GM19455 (cell line): ENCODE data around the gene DISP2.

ENCODE experiments used
- ATAC-seq: cut with Tn5 transposase; IDR thresholded peaks from one replicate; pipeline ENCODE4 v1.9.1; 2021; ENCODE audit not compliant: unreplicated experiment

Gene DISP2

DNA sequence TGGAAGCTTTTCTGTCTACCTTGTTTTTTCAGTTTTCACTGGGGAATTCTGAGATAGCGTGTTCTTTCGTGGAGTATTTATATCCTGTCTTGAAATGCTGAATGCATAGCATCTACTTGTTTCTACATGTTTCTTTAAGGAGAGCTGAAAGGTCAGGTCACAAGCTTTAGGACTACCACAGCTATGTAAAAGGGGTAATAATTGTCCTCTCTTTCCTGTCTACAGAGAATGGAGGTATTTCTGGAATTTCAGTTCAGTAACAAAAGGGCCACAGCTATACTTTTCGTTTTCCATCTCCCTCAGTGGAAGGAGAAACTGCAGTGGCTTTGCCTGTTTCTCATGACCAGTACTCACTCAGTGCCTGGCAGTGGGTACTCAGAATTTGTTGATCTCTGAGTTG lies 29.8 kb upstream of the DISP2 start:
- no peak for ATAC-seq

DNA sequence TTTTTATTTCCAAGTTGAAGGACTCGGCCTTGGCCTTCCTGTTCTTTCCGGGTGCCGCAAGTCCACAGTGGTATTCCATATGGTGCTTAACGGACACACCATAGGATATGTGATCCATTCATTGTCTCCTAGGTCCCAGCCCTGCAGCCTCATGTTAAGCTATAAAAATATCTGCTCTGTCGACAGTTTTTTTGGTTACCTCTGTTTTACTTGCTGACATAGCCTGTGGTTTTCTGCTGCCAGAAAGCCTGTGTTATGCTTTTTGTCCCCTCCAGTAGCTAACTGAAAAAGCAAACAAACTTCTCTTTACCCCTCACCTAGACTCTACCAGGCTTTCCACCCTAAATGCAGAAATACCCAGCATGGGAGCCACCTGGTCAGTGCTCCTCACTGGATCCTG lies 29.3 kb upstream of the DISP2 start:
- no peak for ATAC-seq

DNA sequence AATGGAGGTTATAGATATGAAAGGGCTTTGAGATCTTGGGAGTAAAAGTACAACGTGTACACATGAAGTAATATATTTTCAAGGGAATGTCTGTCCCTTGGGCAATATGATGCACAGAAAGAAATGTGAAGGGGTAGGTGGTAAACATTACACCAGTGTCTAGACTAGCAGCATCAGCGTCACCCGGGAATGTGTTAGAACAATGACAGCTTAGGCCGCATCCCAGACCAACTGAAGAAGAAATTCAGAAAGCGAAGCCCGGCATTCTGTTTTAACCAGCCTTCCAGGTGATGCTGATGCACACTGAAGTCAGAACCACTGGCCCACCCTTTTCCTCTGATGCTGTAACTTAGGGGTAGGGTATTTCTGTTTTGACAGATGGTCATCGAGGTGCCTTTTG lies 28.2 kb upstream of the DISP2 start:
- no peak for ATAC-seq

- no peak for ATAC-seq
Observed at GRCh38 chr15:40330368-40330836, 27.6 kb upstream of the DISP2 start.

DNA sequence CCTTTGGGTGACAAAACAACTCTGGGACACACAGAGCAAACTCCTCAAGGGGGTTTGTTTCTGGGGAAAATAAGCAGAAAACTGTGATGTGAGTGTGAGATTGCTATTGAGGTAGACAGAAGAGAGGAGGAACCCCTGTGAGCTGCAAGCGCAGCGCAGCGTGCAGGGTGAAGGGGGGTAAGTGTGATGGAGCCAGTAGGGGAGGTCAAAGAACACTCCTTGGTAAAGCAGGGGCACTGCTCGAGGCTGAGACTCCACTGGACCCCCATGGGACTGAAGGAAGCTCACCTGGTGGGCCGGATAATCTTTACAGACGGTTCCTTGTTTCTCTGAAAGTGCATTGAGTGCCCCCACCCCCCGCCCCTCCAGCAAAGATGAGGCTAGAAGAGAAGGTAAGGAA lies 27.0 kb upstream of the DISP2 start:
- no peak for ATAC-seq

DNA sequence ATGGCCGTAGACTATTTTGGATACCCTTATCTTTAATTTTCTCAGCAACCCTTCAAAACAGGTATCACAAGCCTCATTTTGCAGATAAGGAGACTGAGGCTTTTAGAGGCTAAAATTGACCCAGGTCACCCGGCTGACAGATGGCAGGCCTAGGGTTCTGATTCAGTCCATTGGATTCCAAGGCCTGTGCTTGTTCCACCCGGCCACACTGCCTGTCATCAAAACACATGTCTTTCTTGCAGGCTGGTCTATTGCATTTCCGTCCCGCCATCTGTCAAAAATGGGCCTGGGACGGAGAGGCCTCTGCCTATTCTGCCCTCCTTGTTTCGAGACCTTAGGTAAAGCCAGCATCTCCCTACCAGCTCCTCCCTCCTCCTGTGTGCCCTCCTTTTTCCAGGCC lies 26.4 kb upstream of the DISP2 start:
- ATAC-seq: no peak

GRCh38 chr15:40332113-40332781 lies 25.8 kb upstream of the DISP2 start:
- ATAC-seq: no peak

DNA sequence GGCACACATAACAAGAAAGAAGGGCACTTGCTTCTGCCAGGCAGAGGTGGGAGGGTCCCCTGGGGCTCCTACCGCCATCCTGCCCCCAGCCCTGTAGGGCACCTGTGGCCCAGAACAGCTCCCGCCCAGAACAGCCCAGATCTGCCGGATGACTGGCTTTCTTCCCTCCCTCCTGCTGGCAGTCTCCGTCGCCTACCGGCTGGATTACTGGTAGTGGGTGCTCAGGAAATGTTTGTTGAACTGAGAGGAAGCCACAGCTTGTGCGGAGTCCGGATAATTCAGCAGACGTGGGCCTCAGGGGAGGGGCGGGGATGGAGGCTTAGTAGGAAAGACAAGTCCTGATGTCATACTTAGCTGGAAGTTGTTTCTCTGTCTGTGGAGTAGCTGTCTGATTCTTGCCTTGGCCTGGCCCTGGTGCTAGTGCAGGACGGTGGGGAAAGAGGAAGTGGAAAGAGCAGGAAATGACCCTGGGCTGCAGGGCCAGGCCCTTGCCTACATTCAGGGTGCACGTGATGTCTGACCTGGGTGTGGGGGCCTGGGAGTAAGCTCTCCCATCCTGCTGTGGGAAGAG lies 24.0 kb upstream of the DISP2 start:
- no peak for ATAC-seq

GRCh38 chr15:40334541-40334940 lies 23.5 kb upstream of the DISP2 start:
- ATAC-seq: no peak

- no peak for ATAC-seq
Observed at GRCh38 chr15:40334941-40335795, 22.9 kb upstream of the DISP2 start.

GRCh38 chr15:40335938-40336743 lies 21.9 kb upstream of the DISP2 start:
- no peak for ATAC-seq

GRCh38 chr15:40336744-40337122 lies 21.3 kb upstream of the DISP2 start:
- ATAC-seq: no peak

DNA sequence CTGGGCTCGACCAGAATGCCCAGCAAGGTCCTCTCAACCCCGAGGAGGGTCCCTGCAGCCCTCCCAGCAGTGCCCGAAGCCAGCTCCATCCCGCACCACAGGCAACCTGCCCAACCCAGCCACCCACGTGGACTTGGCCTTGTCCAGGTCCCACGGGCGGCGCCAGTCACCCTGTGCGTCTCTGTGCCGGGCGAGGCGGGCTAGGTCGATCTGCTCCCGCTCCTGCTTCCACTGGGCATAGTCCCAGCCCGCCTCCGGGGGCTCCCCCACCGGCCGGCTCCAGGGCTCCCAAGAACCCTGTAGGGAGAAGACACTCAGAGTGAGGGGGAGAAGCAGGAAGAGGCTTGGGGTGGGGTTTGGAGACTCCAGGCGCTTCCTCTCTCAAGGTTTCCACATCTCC lies 20.4 kb upstream of the DISP2 start:
- ATAC-seq: no peak

DNA sequence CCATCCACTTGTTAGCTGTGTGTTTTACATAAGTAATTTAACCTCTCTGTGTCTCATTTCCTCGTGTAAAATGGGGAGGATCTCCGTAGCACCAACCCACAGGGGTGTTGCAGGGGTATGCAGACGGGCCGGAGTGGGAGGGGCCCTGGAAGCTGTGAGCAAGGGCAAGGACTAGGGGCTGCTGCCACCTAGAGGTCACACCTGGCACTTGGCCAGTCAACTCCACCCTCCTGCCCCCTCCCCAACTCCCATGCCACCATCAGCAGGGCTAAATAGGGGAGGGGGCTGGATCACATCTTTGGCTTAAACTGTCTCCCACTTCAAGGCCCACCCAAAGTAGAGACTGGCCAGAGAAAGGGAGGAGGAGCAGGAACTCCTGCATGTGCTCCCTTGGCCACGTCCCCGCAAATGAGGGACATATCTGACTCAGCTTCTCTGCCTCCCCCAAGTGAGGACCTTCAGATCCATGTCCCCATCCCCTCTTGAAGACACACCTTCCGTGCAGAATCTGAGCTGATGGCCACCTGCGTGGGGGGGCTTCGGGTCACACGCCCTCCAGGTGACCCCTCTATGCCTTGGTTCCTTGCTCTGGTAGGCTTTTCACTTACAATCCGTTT lies 19.9 kb upstream of the DISP2 start:
- ATAC-seq: no peak

DNA sequence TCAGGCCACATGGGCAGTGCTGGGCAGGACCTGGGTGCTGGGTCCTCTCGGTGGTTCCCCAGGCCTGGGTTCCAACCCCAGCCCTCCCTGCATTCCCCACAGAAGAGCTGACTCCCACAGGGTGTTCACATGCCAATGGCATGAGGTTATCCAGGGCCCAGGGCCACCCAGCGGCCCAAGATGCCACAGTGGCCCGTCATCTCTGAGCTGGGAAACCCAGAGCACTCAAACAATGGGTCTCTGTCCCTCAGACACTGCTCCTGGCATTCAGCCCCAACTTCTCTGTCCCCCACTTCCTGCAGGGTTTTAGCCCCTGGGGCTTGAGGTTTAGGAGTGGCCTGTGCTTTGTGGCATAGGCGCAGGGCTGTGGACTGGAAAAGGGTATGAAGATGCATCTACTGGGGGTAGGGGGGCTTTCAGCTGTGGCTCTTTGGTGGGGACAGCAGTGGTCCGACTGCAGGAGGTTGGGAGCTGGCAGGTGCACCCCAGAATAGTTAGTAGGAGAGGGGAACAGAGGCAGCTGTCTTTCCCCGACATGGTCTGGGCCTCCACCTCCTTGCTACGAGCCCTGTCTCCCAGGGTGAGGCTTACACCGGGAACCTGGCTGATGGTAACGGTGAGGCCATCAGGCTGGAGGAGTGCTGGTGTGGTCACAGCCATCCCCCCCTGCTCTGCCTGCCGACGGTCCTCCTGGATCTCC lies 18.9 kb upstream of the DISP2 start:
- ATAC-seq: no peak

GRCh38 chr15:40339621-40339945 lies 18.4 kb upstream of the DISP2 start:
- ATAC-seq: no peak

DNA sequence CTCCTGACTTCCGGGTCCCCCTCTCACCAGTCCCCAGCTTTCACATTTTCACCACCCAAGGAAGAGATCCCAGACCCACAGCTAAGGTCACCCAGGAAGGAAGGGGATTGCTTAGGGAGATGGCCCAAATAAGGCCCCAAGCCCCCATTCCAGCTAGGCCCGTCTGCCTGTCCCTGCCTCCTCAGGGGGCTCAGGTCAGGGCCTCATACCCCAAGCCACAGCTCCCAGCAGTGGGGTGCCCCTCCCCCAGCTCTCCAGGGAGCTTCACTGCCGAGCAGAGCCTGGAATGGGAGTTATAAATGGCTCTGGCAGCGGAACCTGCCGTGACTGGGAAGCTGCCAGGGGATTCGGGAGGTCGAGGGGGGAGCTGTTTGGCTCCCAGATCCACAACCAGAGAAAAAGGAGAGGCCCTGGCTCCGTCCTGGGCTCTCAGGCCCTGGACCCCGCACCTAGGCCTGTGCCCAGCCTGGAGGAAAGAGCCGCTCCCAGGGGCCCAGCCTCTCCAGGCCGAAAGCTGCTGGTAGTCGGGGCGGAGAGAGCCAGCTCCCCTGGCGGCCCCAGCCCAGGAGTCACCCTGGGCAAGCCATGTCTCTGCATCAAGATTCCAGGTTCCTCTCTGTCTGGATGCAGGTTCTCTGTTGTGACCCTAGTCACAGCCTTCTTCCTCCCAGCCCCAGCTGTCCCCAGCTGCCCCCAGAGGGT lies 17.8 kb upstream of the DISP2 start:
- no peak for ATAC-seq

- no peak for ATAC-seq
Observed at GRCh38 chr15:40340740-40341400, 17.1 kb upstream of the DISP2 start, which contains the start of gene CCDC9B. TSS of gene CCDC9B (minus strand) at chr15:40340939. CDS start at chr15:40340819, 120 bp downstream.
